ENCODE measurements around the gene CD40LG.

The CD40LG gene

GRCh38 chrX:136671006-136671610 is 23.1 kb downstream of the CD40LG start:
- H3K4me1 ChIP-seq (ENCODE audit: control insufficient read depth, insufficient read depth, low read length): no peaks in the 10 kb centered on the region
- no peak overlapping the region for H3K4me3 ChIP-seq (ENCODE audit: low read length)
- peaks cover 7% of the 10 kb centered on the region for H3K27me3 ChIP-seq (replicated peaks; ENCODE audit: control insufficient read depth, insufficient read depth, low read length)

GRCh38 chrX:136674270-136674985 is 26.5 kb downstream of the CD40LG start:
- Histone ChIP-seq H3K36me3 (ENCODE audit: control insufficient read depth, insufficient read depth, low read length, severe bottlenecking) (peaks cover 12% of the 10 kb centered on the region), H3K9me3 (ENCODE audit: control insufficient read depth, low read length) (no peaks in the 10 kb centered on the region), H3K27me3 (replicated peaks; ENCODE audit: control insufficient read depth, insufficient read depth, low read length) (peaks cover 7% of the 10 kb centered on the region), H3K4me1 (ENCODE audit: control insufficient read depth, insufficient read depth, low read length) (no peaks in the 10 kb centered on the region), H3K4me3 (ENCODE audit: low read length) (no peak overlapping the region), H3K9ac (ENCODE audit: low read length) (no peak overlapping the region)
- DNase-seq (ENCODE audit: low read depth): no peak

More at GRCh38 chrX:136671006-136671610, 23.1 kb downstream of the CD40LG start:
- Histone ChIP-seq H3K9ac (ENCODE audit: low read length) (no peak overlapping the region), H3K36me3 (ENCODE audit: control insufficient read depth, insufficient read depth, low read length, severe bottlenecking) (peaks cover 27% of the 10 kb centered on the region), H3K9me3 (ENCODE audit: control insufficient read depth, low read length) (peaks cover under 1% of the 10 kb centered on the region)
- DNase-seq (ENCODE audit: low read depth): no peak

DNA sequence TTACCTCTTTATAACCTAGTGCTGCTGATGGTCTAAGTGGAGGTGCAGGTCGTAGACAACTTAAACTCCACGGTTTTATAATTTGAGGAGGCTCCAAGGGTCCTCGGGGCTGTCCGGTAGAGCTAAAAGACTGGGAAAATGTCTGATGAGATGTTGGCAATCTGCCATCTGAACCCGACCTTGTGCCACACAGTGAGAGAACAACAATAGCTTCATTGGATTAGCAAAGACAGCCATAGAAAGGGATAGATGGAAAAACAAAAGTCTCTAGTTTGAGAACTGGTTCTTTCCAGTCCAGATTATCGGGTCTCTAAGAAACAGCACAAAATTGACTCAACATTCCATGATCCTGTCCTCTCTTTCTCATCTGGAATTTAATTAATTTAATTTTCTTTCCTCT is 31.6 kb downstream of the CD40LG start:
- Histone ChIP-seq H3K27me3 (replicated peaks; ENCODE audit: control insufficient read depth, insufficient read depth, low read length) (no peaks in the 10 kb centered on the region), H3K4me3 (ENCODE audit: low read length) (no peak overlapping the region), H3K4me1 (ENCODE audit: control insufficient read depth, insufficient read depth, low read length) (no peaks in the 10 kb centered on the region), H3K9ac (ENCODE audit: low read length) (no peak overlapping the region), H3K36me3 (ENCODE audit: control insufficient read depth, insufficient read depth, low read length, severe bottlenecking) (peaks cover 6% of the 10 kb centered on the region), H3K9me3 (ENCODE audit: control insufficient read depth, low read length) (no peaks in the 10 kb centered on the region)
- DNase-seq (ENCODE audit: low read depth): no peak

- peaks cover 6% of the 10 kb centered on the region for H3K36me3 ChIP-seq (ENCODE audit: control insufficient read depth, insufficient read depth, low read length, severe bottlenecking)
- no peak for DNase-seq (ENCODE audit: low read depth)
- no peak overlapping the region for H3K4me3 ChIP-seq (ENCODE audit: low read length)
- H3K4me1 ChIP-seq (ENCODE audit: control insufficient read depth, insufficient read depth, low read length): no peaks in the 10 kb centered on the region
- H3K27me3 ChIP-seq (replicated peaks; ENCODE audit: control insufficient read depth, insufficient read depth, low read length): peaks cover 5% of the 10 kb centered on the region
- H3K9me3 ChIP-seq (ENCODE audit: control insufficient read depth, low read length): no peaks in the 10 kb centered on the region
- no peak overlapping the region for H3K9ac ChIP-seq (ENCODE audit: low read length)
These were observed 36.2 kb downstream of the CD40LG start for GRCh38 chrX:136684120-136684519.

DNA sequence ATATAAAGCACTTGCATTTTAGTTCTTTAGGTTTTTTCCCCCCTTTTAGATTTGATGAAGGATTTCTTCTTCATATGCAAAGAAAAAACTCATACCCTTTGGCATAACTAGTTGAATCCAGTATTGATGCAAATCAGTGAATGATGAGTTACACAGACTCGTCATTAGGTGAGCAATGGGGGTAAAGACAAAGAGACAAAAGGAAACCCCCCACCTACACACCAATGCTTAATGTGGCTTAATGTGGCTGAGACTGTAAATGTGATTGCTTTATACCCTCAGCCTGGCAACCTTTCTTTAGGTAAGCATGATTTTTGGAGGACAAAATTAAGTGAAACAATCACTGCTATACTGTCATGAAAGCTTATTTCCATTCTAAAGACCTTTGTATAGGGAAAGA is 39.5 kb downstream of the CD40LG start:
- Histone ChIP-seq H3K9ac (ENCODE audit: low read length) (no peak overlapping the region), H3K27me3 (replicated peaks; ENCODE audit: control insufficient read depth, insufficient read depth, low read length) (peaks cover 7% of the 10 kb centered on the region), H3K4me1 (ENCODE audit: control insufficient read depth, insufficient read depth, low read length) (peaks cover 11% of the 10 kb centered on the region), H3K9me3 (ENCODE audit: control insufficient read depth, low read length) (no peaks in the 10 kb centered on the region), H3K36me3 (ENCODE audit: control insufficient read depth, insufficient read depth, low read length, severe bottlenecking) (peaks cover 11% of the 10 kb centered on the region), H3K4me3 (ENCODE audit: low read length) (no peak overlapping the region)
- no peak for DNase-seq (ENCODE audit: low read depth)

DNA sequence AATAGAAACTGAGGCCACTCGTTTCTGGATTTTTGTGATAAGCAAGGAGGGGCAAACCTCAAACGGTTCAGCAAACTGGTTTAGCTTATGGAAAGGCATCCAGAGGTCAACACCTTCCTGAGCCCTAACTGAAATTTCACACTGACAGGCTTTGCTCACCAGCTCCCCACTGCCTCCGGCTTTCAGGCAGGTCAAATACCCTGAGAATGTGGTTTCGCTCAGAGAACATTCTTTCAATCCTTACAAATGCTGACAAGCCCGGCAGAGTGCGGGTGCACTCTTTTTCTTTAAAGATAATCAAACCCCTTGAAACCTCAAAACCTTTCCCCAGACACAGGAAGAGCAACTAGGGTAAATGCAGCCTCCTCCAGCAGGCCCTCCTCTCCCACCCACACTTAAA is 41.5 kb downstream of the CD40LG start:
- peak; percentile 20 for DNase-seq (ENCODE audit: low read depth)
- H3K9ac ChIP-seq (ENCODE audit: low read length): no peak overlapping the region
- peaks cover 11% of the 10 kb centered on the region for H3K36me3 ChIP-seq (ENCODE audit: control insufficient read depth, insufficient read depth, low read length, severe bottlenecking)
- peaks cover 12% of the 10 kb centered on the region for H3K27me3 ChIP-seq (replicated peaks; ENCODE audit: control insufficient read depth, insufficient read depth, low read length)
- no peak overlapping the region for H3K4me3 ChIP-seq (ENCODE audit: low read length)
- no peaks in the 10 kb centered on the region for H3K9me3 ChIP-seq (ENCODE audit: control insufficient read depth, low read length)
- H3K4me1 ChIP-seq (ENCODE audit: control insufficient read depth, insufficient read depth, low read length): peaks cover 11% of the 10 kb centered on the region

DNA sequence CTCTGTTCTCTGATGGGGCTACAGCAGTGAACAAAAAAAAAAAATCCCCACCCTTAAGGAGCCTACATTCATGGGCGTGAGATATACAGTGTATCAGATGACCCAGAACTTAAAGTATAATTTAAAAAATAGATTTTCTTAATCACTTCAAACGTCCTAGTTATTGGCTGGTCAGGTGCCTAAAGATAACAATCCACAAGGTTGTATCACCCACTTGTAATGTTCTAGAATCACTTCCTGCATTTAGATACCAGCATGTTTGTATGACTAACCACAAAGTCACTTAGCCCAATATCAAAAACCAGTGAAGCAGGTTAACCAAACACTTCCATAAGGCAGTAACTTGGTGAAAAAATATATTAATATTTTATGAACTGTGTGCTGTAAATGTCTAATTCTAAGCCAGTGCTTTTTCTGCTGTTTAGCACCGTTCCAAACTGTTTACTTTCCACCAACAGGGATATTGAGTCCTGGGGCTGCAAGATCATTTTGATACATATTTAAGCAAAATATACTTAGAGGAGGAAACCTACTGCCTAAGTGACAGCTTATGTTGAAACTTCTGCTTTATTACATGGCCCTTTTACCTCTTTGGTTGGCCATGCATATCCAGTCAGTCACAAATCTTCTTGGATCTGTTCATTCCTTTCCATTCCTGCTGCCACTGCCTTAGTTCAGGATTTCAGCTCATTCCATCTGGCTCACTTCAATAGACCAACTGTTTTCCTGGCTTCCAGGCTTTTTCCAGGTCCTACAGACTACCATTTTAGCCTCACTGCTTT is 43.3 kb downstream of the CD40LG start:
- H3K9ac ChIP-seq (ENCODE audit: low read length): no peak overlapping the region
- DNase-seq (ENCODE audit: low read depth): no peak

DNA sequence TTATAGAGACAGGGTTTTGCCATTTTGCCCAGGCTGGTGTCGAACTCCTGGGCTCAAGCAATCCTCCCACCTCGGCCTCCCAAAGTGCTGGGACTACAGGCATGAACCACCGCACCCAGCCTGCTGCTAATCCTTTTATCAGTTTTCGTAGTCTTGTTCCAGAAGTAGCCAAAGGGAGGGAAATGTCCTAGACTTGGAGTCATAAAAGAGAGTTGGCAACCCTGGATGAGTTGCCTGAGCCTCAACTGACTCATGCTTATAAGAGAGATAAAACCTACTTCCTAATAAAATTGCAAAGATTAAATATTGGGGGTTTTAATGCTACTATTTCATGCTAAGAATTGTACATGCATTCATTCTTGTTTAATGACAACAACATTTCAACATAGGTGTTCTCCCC is 44.3 kb downstream of the CD40LG start:
- peaks cover 15% of the 10 kb centered on the region for H3K4me1 ChIP-seq (ENCODE audit: control insufficient read depth, insufficient read depth, low read length)
- H3K9ac ChIP-seq (ENCODE audit: low read length): no peak overlapping the region
- H3K27me3 ChIP-seq (replicated peaks; ENCODE audit: control insufficient read depth, insufficient read depth, low read length): peaks cover 13% of the 10 kb centered on the region
- H3K4me3 ChIP-seq (ENCODE audit: low read length): no peak overlapping the region
- DNase-seq (ENCODE audit: low read depth): no peak
- peaks cover 9% of the 10 kb centered on the region for H3K36me3 ChIP-seq (ENCODE audit: control insufficient read depth, insufficient read depth, low read length, severe bottlenecking)
- H3K9me3 ChIP-seq (ENCODE audit: control insufficient read depth, low read length): no peaks in the 10 kb centered on the region

More for the DNA sequence above, 43.3 kb downstream of the CD40LG start:
- H3K4me3 ChIP-seq (ENCODE audit: low read length): no peak overlapping the region
- H3K4me1 ChIP-seq (ENCODE audit: control insufficient read depth, insufficient read depth, low read length): peaks cover 15% of the 10 kb centered on the region
- H3K36me3 ChIP-seq (ENCODE audit: control insufficient read depth, insufficient read depth, low read length, severe bottlenecking): peaks cover 11% of the 10 kb centered on the region
- H3K9me3 ChIP-seq (ENCODE audit: control insufficient read depth, low read length): no peaks in the 10 kb centered on the region
- peaks cover 7% of the 10 kb centered on the region for H3K27me3 ChIP-seq (replicated peaks; ENCODE audit: control insufficient read depth, insufficient read depth, low read length)

GRCh38 chrX:136694431-136695087 is 46.6 kb downstream of the CD40LG start:
- Histone ChIP-seq H3K27me3 (replicated peaks; ENCODE audit: control insufficient read depth, insufficient read depth, low read length) (peaks cover 13% of the 10 kb centered on the region), H3K36me3 (ENCODE audit: control insufficient read depth, insufficient read depth, low read length, severe bottlenecking) (peaks cover 5% of the 10 kb centered on the region), H3K4me1 (ENCODE audit: control insufficient read depth, insufficient read depth, low read length) (peaks cover 15% of the 10 kb centered on the region), H3K9ac (ENCODE audit: low read length) (peak overlapping the region; percentile 37), H3K4me3 (ENCODE audit: low read length) (no peak overlapping the region), H3K9me3 (ENCODE audit: control insufficient read depth, low read length) (peaks cover 9% of the 10 kb centered on the region)
- DNase-seq (ENCODE audit: low read depth): peak; percentile 71

- H3K4me1 ChIP-seq (ENCODE audit: control insufficient read depth, insufficient read depth, low read length): peaks cover 7% of the 10 kb centered on the region
- H3K9ac ChIP-seq (ENCODE audit: low read length): no peak overlapping the region
- peaks cover 9% of the 10 kb centered on the region for H3K9me3 ChIP-seq (ENCODE audit: control insufficient read depth, low read length)
- peaks cover 10% of the 10 kb centered on the region for H3K27me3 ChIP-seq (replicated peaks; ENCODE audit: control insufficient read depth, insufficient read depth, low read length)
- no peak overlapping the region for H3K4me3 ChIP-seq (ENCODE audit: low read length)
- no peaks in the 10 kb centered on the region for H3K36me3 ChIP-seq (ENCODE audit: control insufficient read depth, insufficient read depth, low read length, severe bottlenecking)
- DNase-seq (ENCODE audit: low read depth): no peak
These were observed 49.2 kb downstream of the CD40LG start for GRCh38 chrX:136697156-136697555.

DNA sequence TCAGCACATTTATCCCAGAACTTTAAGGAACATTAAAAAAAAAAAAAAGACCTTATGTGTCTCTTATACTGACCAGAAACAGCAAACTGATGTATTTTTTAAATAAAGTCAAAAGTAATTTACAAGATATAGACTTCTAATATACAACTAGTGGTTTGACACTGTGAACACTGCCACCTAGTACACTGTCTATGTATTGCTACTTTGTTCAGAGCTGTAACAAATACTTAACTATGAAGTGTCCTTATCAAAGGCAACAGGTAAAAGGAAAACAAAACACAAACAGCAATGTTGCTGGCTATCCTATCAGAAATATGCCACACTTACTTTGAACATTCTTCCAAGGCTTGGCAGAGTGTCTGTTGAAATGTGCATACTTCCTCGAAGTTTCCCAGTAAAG is 60.4 kb downstream of the CD40LG start:
- no peak overlapping the region for H3K4me3 ChIP-seq (ENCODE audit: low read length)
- DNase-seq (ENCODE audit: low read depth): no peak
- H3K27me3 ChIP-seq (replicated peaks; ENCODE audit: control insufficient read depth, insufficient read depth, low read length): no peaks in the 10 kb centered on the region
- no peak overlapping the region for H3K9ac ChIP-seq (ENCODE audit: low read length)
- no peaks in the 10 kb centered on the region for H3K9me3 ChIP-seq (ENCODE audit: control insufficient read depth, low read length)
- peaks cover 16% of the 10 kb centered on the region for H3K36me3 ChIP-seq (ENCODE audit: control insufficient read depth, insufficient read depth, low read length, severe bottlenecking)
- H3K4me1 ChIP-seq (ENCODE audit: control insufficient read depth, insufficient read depth, low read length): peaks cover 15% of the 10 kb centered on the region
